Heart right ventricle (tissue), 16 donors: ENCODE data around the gene GRM2. TPM values are rescaled to one million over a fixed set of nuclear protein-coding genes. Genes with fewer than 3 reads are reported as not detected.

Source experiments
- ATAC-seq, 8 donors: fragments of 200-7000 bp; cut with Tn5 transposase; one replicate each; pipeline ENCODE4 v1.9.1; 2020; ENCODE audit warnings: mild to moderate bottlenecking in 8 of 8, moderate library complexity in 8 of 8, moderate number of reproducible peaks in 1 of 8
- DNase-seq, 2 donors: peaks; one replicate each; pipeline ENCODE4 v3.0.0-alpha.2; 2020
- H3K27ac ChIP-seq, 10 donors: fragments of 200-600 bp; sonication (generic) in 2 of 10; one replicate each; pipeline versions ENCODE4 v1.5.0 to v1.8.0; 2020 to 2022; ENCODE audit warnings: mild to moderate bottlenecking in 3 of 10
- H3K27me3 ChIP-seq, 7 donors: fragments of 200-600 bp; one replicate each; pipeline ENCODE4 v1.8.0; 2021 to 2022; ENCODE audit warnings: mild to moderate bottlenecking in 2 of 7
- H3K36me3 ChIP-seq, 9 donors: fragments of 200-600 bp; sonication (generic) in 1 of 9; one replicate each; pipeline versions ENCODE4 v1.5.0 to v1.8.0; 2020 to 2022; ENCODE audit warnings: mild to moderate bottlenecking in 2 of 9
- H3K4me1 ChIP-seq, 9 donors: fragments of 200-600 bp; sonication (generic) in 1 of 9; one replicate each; pipeline versions ENCODE4 v1.5.0 to v1.8.0; 2020 to 2022; ENCODE audit warnings: mild to moderate bottlenecking in 4 of 9
- H3K4me3 ChIP-seq, 10 donors: fragments of 200-600 bp; sonication (generic) in 2 of 10; one replicate each; pipeline versions ENCODE4 v1.5.0 to v1.8.0; 2020 to 2022; ENCODE audit warnings: mild to moderate bottlenecking in 7 of 10, moderate library complexity in 2 of 10
- H3K9me3 ChIP-seq, 11 donors: fragments of 200-600 bp in 10 of 11; sonication (generic) in 2 of 11; one replicate each; pipeline versions ENCODE4 v1.5.0 to v1.8.0; 2013 to 2022; ENCODE audit warnings: mild to moderate bottlenecking in 2 of 11, control low read depth in 1 of 11, moderate library complexity in 1 of 11
- CTCF ChIP-seq, 9 donors: fragments of 200-600 bp; sonication (generic) in 2 of 9; IDR thresholded peaks; one replicate each; pipeline versions ENCODE4 v1.5.0 to v1.8.0; 2021 to 2022; ENCODE audit warnings: antibody characterized with exemption in 9 of 9, mild to moderate bottlenecking in 5 of 9, moderate library complexity in 1 of 9
- WGBS, 2 donors: extraction: QIAGEN DNeasy Blood & Tissue Kit; methylation state at CpG; one replicate each; pipeline ENCODE4 v1.1.7; 2013; ENCODE audit warnings: inconsistent platforms in 1 of 2; 5-methylcytosine and 5-hydroxymethylcytosine counted together
- intact Hi-C, 10 donors: fragments of 100-400 bp; cut with DNase I; formaldehyde crosslinking; loops; one replicate each; pipeline versions ENCODE4 v1.11.1 to v1.14.2; 2022
- polyA plus RNA-seq, 2 donors: library from polyadenylated mRNA; stranded (reverse); fragments of 200-250 nt; gene quantifications; one replicate each; pipeline ENCODE4 v1.2.3, GENCODE V29; 2013
- total RNA-seq, 10 donors: library from RNA; stranded (reverse); fragmentation: NEBNext Ultra II Directional in 3 of 10; extraction: Animal tissue kit (Norgen Biotek cat#: 25700) in 3 of 10; gene quantifications; one replicate each; pipeline versions ENCODE4 v1.2.1 to v1.2.4, GENCODE V29; 2021 to 2023
- donor health status: Arrhythmogenic right ventricular cardiomyopathy.
- donor health status: ischemic (EF 13 %, LVEDD 7.1; RV severe dilation, severe dysfunction).
- donor health status: healthy with polysubstance abuse.
- donor health status: DM: no; HTN: yes; CAD: no.
- donor health status: DM: no; HTN: no; CAD: no.
- donor health status: ischemic (EF 25% LVEDD 6.9; RV normal size, moderate dysfunction).
- donor health status: ischemic (EF 25% LVEDD 5.7; RV mildly dilated, moderate dysfunction).
- donor health status: healthy.
- donor health status: DM: yes; HTN: yes; CAD: no.
- donor health status: Ischemic cardiomyopathy.
- donor health status: ischemic (EF 35%, LVEDD 5.7; RV mildly dilated, moderate dysfunction).
- donor health status: nonischemic (EF 11% LVEDD 7.7; RV severe dilation, severe dysfunction).
- donor health status: DM: yes; HTN: yes; CAD: no.
- donor health status: PGD.
- donor health status: ischemic (EF 29% LVEDD 5.4; RV normal size, mild dysfunction).
- donor health status: nonischemic (EF 23%, LVEDD 6.1; RV moderate dilation, normal function).

The GRM2 gene
- total and polyA plus RNA-seq, 12 donors = 0.04 to 0.66 (median 0.37) TPM; not detected in 1

GRCh38 chr3:51682079-51682478, 24.8 kb upstream of the GRM2 start:
- Histone ChIP-seq H3K27me3 (no peaks in the 10 kb centered on the region), H3K4me1 (peaks cover 51 to 98% (median 88%) of the 10 kb centered on the region in 9 donors), H3K36me3 (peaks cover 0 to 50% (median 8%) of the 10 kb centered on the region in 9 donors), H3K9me3 (no peaks in the 10 kb centered on the region), H3K4me3 (peak overlapping the region in 1 of 10 donors; percentile 20), H3K27ac (peak overlapping the region in 9 of 10 donors; percentile 24 to 96 (median 93))
- DNase-seq (peak in 1 of 2 donors; percentile 81), ATAC-seq (peak; percentile 45 to 81 (median 67))
- 22 to 28% methylated on average over 4 of the region's 4 CpGs for whole genome bisulfite sequencing, 2 donors
- intact Hi-C loops = loop anchor here in 7 of 10 donors (1.0 to 10.0 kb wide), 5 partner anchors 40 to 297 kb away; partner anchors contain the start of genes RBM15B (in 3 of the 7), DCAF1 (in 2 of the 7) and MANF (in 2 of the 7)
- peak; percentile 61 to 85 (median 83) for TF ChIP-seq CTCF (IDR thresholded peaks at IDR 0.05)

- Histone ChIP-seq H3K4me1 (peaks cover 55 to 98% (median 91%) of the 10 kb centered on the region in 9 donors), H3K9me3 (no peaks in the 10 kb centered on the region), H3K27ac (peak overlapping the region in 7 of 10 donors; percentile 37 to 96 (median 94)), H3K27me3 (no peaks in the 10 kb centered on the region), H3K4me3 (no peak overlapping the region), H3K36me3 (peaks cover 0 to 50% (median 8%) of the 10 kb centered on the region in 9 donors)
- ATAC-seq = no peak
- no peak for TF ChIP-seq CTCF (IDR thresholded peaks at IDR 0.05)
- 74 to 79% methylated on average over 7 of the region's 7 CpGs for WGBS, 2 donors
- DNase-seq = no peak
- intact Hi-C loops = loop anchor here in 7 of 10 donors (1.0 to 10.0 kb wide), 5 partner anchors 40 to 298 kb away; partner anchors contain the start of genes RBM15B (in 3 of the 7), DCAF1 (in 2 of the 7) and MANF (in 2 of the 7)
Observed at GRCh38 chr3:51682526-51682925, 24.3 kb upstream of the GRM2 start.

DNA sequence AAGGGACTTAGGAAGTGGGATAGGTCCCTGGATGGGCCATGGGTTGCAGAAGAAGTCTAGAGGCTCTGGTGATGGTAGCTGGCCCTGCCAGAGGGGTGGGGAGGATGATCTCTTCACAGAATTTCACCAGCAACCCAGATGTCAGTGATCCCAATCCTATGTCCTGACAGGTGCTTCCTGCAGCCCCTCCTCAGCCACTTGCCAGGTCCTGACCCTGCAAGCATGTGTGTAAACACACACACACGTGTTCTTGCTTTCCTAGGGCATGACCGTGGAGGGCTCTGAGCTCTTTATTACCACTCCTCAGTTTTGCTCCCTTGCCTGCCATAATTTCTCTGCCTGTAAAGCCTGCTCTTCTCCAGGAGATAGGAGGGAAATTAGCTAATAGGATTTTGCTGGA, 23.3 kb upstream of the GRM2 start:
- WGBS, 2 donors = 68 to 69% methylated on average over 2 of the region's 2 CpGs
- H3K36me3 ChIP-seq = peaks cover 0 to 50% (median 10%) of the 10 kb centered on the region in 9 donors
- intact Hi-C loops = loop anchor here in 7 of 10 donors (5.0 to 10.0 kb wide), 4 partner anchors 41 to 299 kb away; partner anchors contain the start of genes RBM15B (in 3 of the 7), DCAF1 (in 2 of the 7) and MANF (in 2 of the 7)

More for the DNA sequence above, 23.3 kb upstream of the GRM2 start:
- Histone ChIP-seq H3K27me3 (no peaks in the 10 kb centered on the region), H3K9me3 (no peaks in the 10 kb centered on the region), H3K4me1 (peaks cover 60 to 100% (median 94%) of the 10 kb centered on the region in 9 donors), H3K4me3 (no peak overlapping the region), H3K27ac (peak overlapping the region in 8 of 10 donors; percentile 45 to 96 (median 94))
- DNase-seq (no peak), ATAC-seq (no peak)
- no peak for TF ChIP-seq CTCF (IDR thresholded peaks at IDR 0.05)
